ENCODE measurements around the gene SCN5A.

Gene SCN5A

GRCh38 chr3:38649500-38650247 lies at the start of gene SCN5A:
TSS of gene SCN5A (minus strand) at chr3:38649687. CDS start at chr3:38633307, 16,380 bp downstream.
- no peaks in the 10 kb centered on the region for H3K9me3 ChIP-seq (ENCODE audit: control insufficient read depth in 2 of 2, low read length in 2 of 2)
- peaks cover 29 to 37% of the 10 kb centered on the region in 2 donors for H3K27me3 ChIP-seq (ENCODE audit: control insufficient read depth in 1 of 2, insufficient read depth in 2 of 2, low read length in 2 of 2)
- no peaks in the 10 kb centered on the region for H3K36me3 ChIP-seq (ENCODE audit: control insufficient read depth in 2 of 2, insufficient read depth in 2 of 2, low read length in 2 of 2)
- peak within 1 kb of the TSS; percentile 64 to 73 for H3K4me3 ChIP-seq (ENCODE audit: low read length in 2 of 2)
- no peak within 1 kb of the TSS for H3K27ac ChIP-seq (ENCODE audit: low read length)
- peak within 1 kb of the TSS; percentile 13 to 60 for H3K9ac ChIP-seq (ENCODE audit: low read length in 2 of 2)
- peaks cover 21% of the 10 kb centered on the region for H3K4me1 ChIP-seq (ENCODE audit: control insufficient read depth, insufficient read depth, low read length)

- H3K9me3 ChIP-seq (ENCODE audit: control insufficient read depth in 2 of 2, low read length in 2 of 2): no peaks in the 10 kb centered on the region
- H3K36me3 ChIP-seq (ENCODE audit: control insufficient read depth in 2 of 2, insufficient read depth in 2 of 2, low read length in 2 of 2): no peaks in the 10 kb centered on the region
- H3K4me3 ChIP-seq (ENCODE audit: low read length in 2 of 2): no peak overlapping the region
- H3K27me3 ChIP-seq (ENCODE audit: control insufficient read depth in 1 of 2, insufficient read depth in 2 of 2, low read length in 2 of 2): no peaks in the 10 kb centered on the region
- no peaks in the 10 kb centered on the region for H3K4me1 ChIP-seq (ENCODE audit: control insufficient read depth, insufficient read depth, low read length)
- no peak overlapping the region for H3K27ac ChIP-seq (ENCODE audit: low read length)
- no peak overlapping the region for H3K9ac ChIP-seq (ENCODE audit: low read length in 2 of 2)
These were observed 49.3 kb upstream of the SCN5A start for GRCh38 chr3:38698760-38699159.

GRCh38 chr3:38698061-38698460 lies 48.6 kb upstream of the SCN5A start:
- no peaks in the 10 kb centered on the region for H3K4me1 ChIP-seq (ENCODE audit: control insufficient read depth, insufficient read depth, low read length)
- H3K36me3 ChIP-seq (ENCODE audit: control insufficient read depth in 2 of 2, insufficient read depth in 2 of 2, low read length in 2 of 2): no peaks in the 10 kb centered on the region
- no peaks in the 10 kb centered on the region for H3K9me3 ChIP-seq (ENCODE audit: control insufficient read depth in 2 of 2, low read length in 2 of 2)
- no peak overlapping the region for H3K4me3 ChIP-seq (ENCODE audit: low read length in 2 of 2)
- H3K27me3 ChIP-seq (ENCODE audit: control insufficient read depth in 1 of 2, insufficient read depth in 2 of 2, low read length in 2 of 2): no peaks in the 10 kb centered on the region
- H3K9ac ChIP-seq (ENCODE audit: low read length in 2 of 2): no peak overlapping the region
- no peak overlapping the region for H3K27ac ChIP-seq (ENCODE audit: low read length)

- H3K9me3 ChIP-seq (ENCODE audit: control insufficient read depth in 2 of 2, low read length in 2 of 2): no peaks in the 10 kb centered on the region
- H3K4me3 ChIP-seq (ENCODE audit: low read length in 2 of 2): no peak overlapping the region
- H3K4me1 ChIP-seq (ENCODE audit: control insufficient read depth, insufficient read depth, low read length): no peaks in the 10 kb centered on the region
- H3K27me3 ChIP-seq (ENCODE audit: control insufficient read depth in 1 of 2, insufficient read depth in 2 of 2, low read length in 2 of 2): no peaks in the 10 kb centered on the region
- H3K9ac ChIP-seq (ENCODE audit: low read length in 2 of 2): no peak overlapping the region
- no peak overlapping the region for H3K27ac ChIP-seq (ENCODE audit: low read length)
- no peaks in the 10 kb centered on the region for H3K36me3 ChIP-seq (ENCODE audit: control insufficient read depth in 2 of 2, insufficient read depth in 2 of 2, low read length in 2 of 2)
These were observed 46.5 kb upstream of the SCN5A start for GRCh38 chr3:38696034-38696433.

GRCh38 chr3:38690185-38690584 lies 40.7 kb upstream of the SCN5A start:
- no peaks in the 10 kb centered on the region for H3K27me3 ChIP-seq (ENCODE audit: control insufficient read depth in 1 of 2, insufficient read depth in 2 of 2, low read length in 2 of 2)
- no peak overlapping the region for H3K4me3 ChIP-seq (ENCODE audit: low read length in 2 of 2)
- no peak overlapping the region for H3K27ac ChIP-seq (ENCODE audit: low read length)
- H3K36me3 ChIP-seq (ENCODE audit: control insufficient read depth in 2 of 2, insufficient read depth in 2 of 2, low read length in 2 of 2): no peaks in the 10 kb centered on the region
- H3K4me1 ChIP-seq (ENCODE audit: control insufficient read depth, insufficient read depth, low read length): no peaks in the 10 kb centered on the region
- H3K9me3 ChIP-seq (ENCODE audit: control insufficient read depth in 2 of 2, low read length in 2 of 2): no peaks in the 10 kb centered on the region
- no peak overlapping the region for H3K9ac ChIP-seq (ENCODE audit: low read length in 2 of 2)

GRCh38 chr3:38689774-38690173 lies 40.3 kb upstream of the SCN5A start:
- Histone ChIP-seq H3K27me3 (ENCODE audit: control insufficient read depth in 1 of 2, insufficient read depth in 2 of 2, low read length in 2 of 2) (no peaks in the 10 kb centered on the region), H3K9me3 (ENCODE audit: control insufficient read depth in 2 of 2, low read length in 2 of 2) (no peaks in the 10 kb centered on the region), H3K4me1 (ENCODE audit: control insufficient read depth, insufficient read depth, low read length) (no peaks in the 10 kb centered on the region), H3K27ac (ENCODE audit: low read length) (no peak overlapping the region), H3K9ac (ENCODE audit: low read length in 2 of 2) (no peak overlapping the region), H3K36me3 (ENCODE audit: control insufficient read depth in 2 of 2, insufficient read depth in 2 of 2, low read length in 2 of 2) (no peaks in the 10 kb centered on the region), H3K4me3 (ENCODE audit: low read length in 2 of 2) (no peak overlapping the region)

- no peak overlapping the region for H3K4me3 ChIP-seq (ENCODE audit: low read length in 2 of 2)
- no peaks in the 10 kb centered on the region for H3K9me3 ChIP-seq (ENCODE audit: control insufficient read depth in 2 of 2, low read length in 2 of 2)
- H3K36me3 ChIP-seq (ENCODE audit: control insufficient read depth in 2 of 2, insufficient read depth in 2 of 2, low read length in 2 of 2): no peaks in the 10 kb centered on the region
- no peak overlapping the region for H3K27ac ChIP-seq (ENCODE audit: low read length)
- H3K27me3 ChIP-seq (ENCODE audit: control insufficient read depth in 1 of 2, insufficient read depth in 2 of 2, low read length in 2 of 2): no peaks in the 10 kb centered on the region
- no peaks in the 10 kb centered on the region for H3K4me1 ChIP-seq (ENCODE audit: control insufficient read depth, insufficient read depth, low read length)
- H3K9ac ChIP-seq (ENCODE audit: low read length in 2 of 2): no peak overlapping the region
These were observed 39.9 kb upstream of the SCN5A start for GRCh38 chr3:38689346-38689745.

- Histone ChIP-seq H3K4me1 (ENCODE audit: control insufficient read depth, insufficient read depth, low read length) (no peaks in the 10 kb centered on the region), H3K4me3 (ENCODE audit: low read length in 2 of 2) (no peak overlapping the region), H3K9ac (ENCODE audit: low read length in 2 of 2) (no peak overlapping the region), H3K27me3 (ENCODE audit: control insufficient read depth in 1 of 2, insufficient read depth in 2 of 2, low read length in 2 of 2) (no peaks in the 10 kb centered on the region), H3K36me3 (ENCODE audit: control insufficient read depth in 2 of 2, insufficient read depth in 2 of 2, low read length in 2 of 2) (no peaks in the 10 kb centered on the region), H3K9me3 (ENCODE audit: control insufficient read depth in 2 of 2, low read length in 2 of 2) (no peaks in the 10 kb centered on the region), H3K27ac (ENCODE audit: low read length) (no peak overlapping the region)
These were observed 37.8 kb upstream of the SCN5A start for GRCh38 chr3:38687321-38687720.

GRCh38 chr3:38684546-38684945 lies 35.1 kb upstream of the SCN5A start:
- no peaks in the 10 kb centered on the region for H3K4me1 ChIP-seq (ENCODE audit: control insufficient read depth, insufficient read depth, low read length)
- no peak overlapping the region for H3K4me3 ChIP-seq (ENCODE audit: low read length in 2 of 2)
- no peaks in the 10 kb centered on the region for H3K9me3 ChIP-seq (ENCODE audit: control insufficient read depth in 2 of 2, low read length in 2 of 2)
- H3K27ac ChIP-seq (ENCODE audit: low read length): no peak overlapping the region
- H3K27me3 ChIP-seq (ENCODE audit: control insufficient read depth in 1 of 2, insufficient read depth in 2 of 2, low read length in 2 of 2): no peaks in the 10 kb centered on the region
- H3K36me3 ChIP-seq (ENCODE audit: control insufficient read depth in 2 of 2, insufficient read depth in 2 of 2, low read length in 2 of 2): no peaks in the 10 kb centered on the region
- H3K9ac ChIP-seq (ENCODE audit: low read length in 2 of 2): no peak overlapping the region

- peaks cover 0 to 4% of the 10 kb centered on the region in 2 donors for H3K27me3 ChIP-seq (ENCODE audit: control insufficient read depth in 1 of 2, insufficient read depth in 2 of 2, low read length in 2 of 2)
- H3K9me3 ChIP-seq (ENCODE audit: control insufficient read depth in 2 of 2, low read length in 2 of 2): no peaks in the 10 kb centered on the region
- no peaks in the 10 kb centered on the region for H3K36me3 ChIP-seq (ENCODE audit: control insufficient read depth in 2 of 2, insufficient read depth in 2 of 2, low read length in 2 of 2)
- no peak overlapping the region for H3K27ac ChIP-seq (ENCODE audit: low read length)
- no peaks in the 10 kb centered on the region for H3K4me1 ChIP-seq (ENCODE audit: control insufficient read depth, insufficient read depth, low read length)
- H3K4me3 ChIP-seq (ENCODE audit: low read length in 2 of 2): no peak overlapping the region
- H3K9ac ChIP-seq (ENCODE audit: low read length in 2 of 2): no peak overlapping the region
These were observed 20.2 kb upstream of the SCN5A start for GRCh38 chr3:38669668-38670067.

- Histone ChIP-seq H3K4me3 (ENCODE audit: low read length in 2 of 2) (no peak overlapping the region), H3K9me3 (ENCODE audit: control insufficient read depth in 2 of 2, low read length in 2 of 2) (peaks cover 3 to 9% of the 10 kb centered on the region in 2 donors), H3K27ac (ENCODE audit: low read length) (no peak overlapping the region), H3K9ac (ENCODE audit: low read length in 2 of 2) (no peak overlapping the region), H3K27me3 (ENCODE audit: control insufficient read depth in 1 of 2, insufficient read depth in 2 of 2, low read length in 2 of 2) (peaks cover 6% of the 10 kb centered on the region in 2 donors), H3K36me3 (ENCODE audit: control insufficient read depth in 2 of 2, insufficient read depth in 2 of 2, low read length in 2 of 2) (no peaks in the 10 kb centered on the region), H3K4me1 (ENCODE audit: control insufficient read depth, insufficient read depth, low read length) (no peaks in the 10 kb centered on the region)
These were observed 13.1 kb upstream of the SCN5A start for GRCh38 chr3:38662544-38662943.
